Heart left ventricle (tissue), 16 donors: ENCODE results near the gene RFX7. TPM values are rescaled to one million over a fixed set of nuclear protein-coding genes. Genes with fewer than 3 reads are reported as not detected.

ENCODE experiments used
- ATAC-seq, 4 donors: fragments of 200-7000 bp; cut with Tn5 transposase; one replicate each; pipeline ENCODE4 v1.9.1; 2020 to 2022; ENCODE audit warnings: moderate library complexity in 4 of 4, mild to moderate bottlenecking in 3 of 4, moderate number of reproducible peaks in 1 of 4
- DNase-seq, 5 donors: peaks; one replicate each; pipeline ENCODE4 v3.0.0-alpha.2; 2020
- H3K27ac ChIP-seq, 12 donors: fragments of 200-600 bp; sonication (generic) in 4 of 12; one replicate each; pipeline versions ENCODE4 v1.5.0 to v1.8.0; 2016 to 2022; ENCODE audit warnings: mild to moderate bottlenecking in 2 of 12
- H3K27me3 ChIP-seq, 9 donors: fragments of 200-600 bp; sonication (generic) in 2 of 9; one replicate each; pipeline versions ENCODE4 v1.5.1 to v1.8.0; 2016 to 2022; ENCODE audit warnings: mild to moderate bottlenecking in 3 of 9
- H3K36me3 ChIP-seq, 9 donors: fragments of 200-600 bp; sonication (generic) in 2 of 9; one replicate each; pipeline versions ENCODE4 v1.5.0 to v1.8.0; 2018 to 2022; ENCODE audit warnings: mild to moderate bottlenecking in 2 of 9
- H3K4me1 ChIP-seq, 12 donors: fragments of 200-600 bp; sonication (generic) in 4 of 12; one replicate each; pipeline versions ENCODE4 v1.5.0 to v1.8.0; 2016 to 2022; ENCODE audit warnings: mild to moderate bottlenecking in 3 of 12
- H3K4me3 ChIP-seq, 12 donors: fragments of 200-600 bp; sonication (generic) in 4 of 12; one replicate each; pipeline versions ENCODE4 v1.5.0 to v1.8.0; 2017 to 2022; ENCODE audit warnings: mild to moderate bottlenecking in 9 of 12, moderate library complexity in 4 of 12
- H3K9me3 ChIP-seq, 12 donors: fragments of 200-600 bp; sonication (generic) in 4 of 12; one replicate each; pipeline versions ENCODE4 v1.5.0 to v1.8.0; 2016 to 2022; ENCODE audit warnings: mild to moderate bottlenecking in 1 of 12
- CTCF ChIP-seq, 12 donors: fragments of 200-600 bp; sonication (generic) in 4 of 12; IDR thresholded peaks; one replicate each; pipeline versions ENCODE4 v1.5.0 to v1.8.0; 2018 to 2022; ENCODE audit warnings: antibody characterized with exemption in 12 of 12, mild to moderate bottlenecking in 5 of 12
- POLR2A ChIP-seq, 2 donors: fragments of 450-650 bp; IDR thresholded peaks; one replicate each; pipeline ENCODE4 v1.6.1; 2017; ENCODE audit warnings: antibody characterized with exemption in 2 of 2, mild to moderate bottlenecking in 2 of 2, moderate library complexity in 2 of 2
- WGBS, 4 donors: extraction: QIAGEN DNeasy Blood & Tissue Kit in 2 of 4; methylation state at CpG; one replicate each; pipeline versions ENCODE4 v1.1.5 to v1.1.7; 2013 to 2018; 5-methylcytosine and 5-hydroxymethylcytosine counted together
- intact Hi-C, 10 donors: fragments of 100-400 bp; cut with DNase I; formaldehyde crosslinking; loops; one replicate each; pipeline versions ENCODE4 v1.11.1 to v1.14.2; 2022
- polyA plus RNA-seq, 2 donors: library from polyadenylated mRNA; stranded (reverse); fragments of 200-250 nt; gene quantifications; one replicate each; pipeline ENCODE4 v1.2.3, GENCODE V29; 2013
- total RNA-seq, 9 donors: library from RNA; depleted of rRNA in 2 of 9; stranded (reverse); fragments of >200 nt in 2 of 9; fragmentation: NEBNext Ultra II Directional in 3 of 9; extraction: Animal tissue kit (Norgen Biotek cat#: 25700) in 3 of 9; gene quantifications; one replicate each; pipeline versions ENCODE4 v1.1.0 to v1.2.4, GENCODE V29; 2016 to 2023
- donor health status: ischemic (EF 13 %, LVEDD 7.1; RV severe dilation, severe dysfunction).
- donor health status: healthy with polysubstance abuse.
- donor health status: DM: no; HTN: yes; CAD: no.
- donor health status: DM: no; HTN: no; CAD: no.
- donor health status: ischemic (EF 25% LVEDD 6.9; RV normal size, moderate dysfunction).
- donor health status: ischemic (EF 25% LVEDD 5.7; RV mildly dilated, moderate dysfunction).
- donor health status: healthy.
- donor health status: DM: yes; HTN: yes; CAD: no.
- donor health status: ischemic (EF 35%, LVEDD 5.7; RV mildly dilated, moderate dysfunction).
- donor health status: nonischemic (EF 11% LVEDD 7.7; RV severe dilation, severe dysfunction).
- donor health status: DM: yes; HTN: yes; CAD: no.
- donor health status: PGD.
- donor health status: ischemic (EF 29% LVEDD 5.4; RV normal size, mild dysfunction).
- donor health status: nonischemic (EF 23%, LVEDD 6.1; RV moderate dilation, normal function).

RFX7 gene
- total and polyA plus RNA-seq, 11 donors, result 0.91 to 15.2 (median 7.6) TPM

DNA sequence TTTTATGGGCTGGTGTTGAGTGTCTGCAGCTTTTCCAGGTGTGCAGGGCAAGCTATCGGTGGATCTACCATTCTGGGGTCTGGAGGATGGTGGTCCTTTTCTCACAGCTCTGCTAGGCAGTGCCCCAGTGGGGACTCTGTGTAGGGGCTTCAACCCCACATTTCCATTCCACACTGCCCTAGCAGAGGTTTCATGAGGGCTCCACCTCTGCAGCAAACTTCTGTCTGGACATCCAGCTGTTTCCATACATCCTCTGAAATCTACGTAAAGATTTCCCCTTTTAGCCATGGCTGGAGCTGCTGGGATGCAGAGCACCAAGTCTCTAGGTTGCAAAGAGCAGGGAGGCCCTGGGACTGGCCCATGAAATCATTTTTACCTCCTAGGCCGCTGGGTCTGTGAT lies 11.6 kb downstream of the RFX7 start:
- 97 to 100% (median 98%) methylated on average over 3 of the region's 3 CpGs for WGBS, 4 donors
- intact Hi-C loops, result no loop called here
- TF ChIP-seq CTCF (IDR thresholded peaks at IDR 0.05) (no peak), POLR2A (IDR thresholded peaks at IDR 0.05) (no peak)
- Histone ChIP-seq H3K4me1 (peaks cover 0 to 24% (median 0%) of the 10 kb centered on the region in 12 donors), H3K27me3 (no peaks in the 10 kb centered on the region), H3K36me3 (peaks cover 0 to 12% (median 0%) of the 10 kb centered on the region in 9 donors), H3K4me3 (no peak overlapping the region), H3K27ac (no peak overlapping the region), H3K9me3 (peaks cover 0 to 67% (median 24%) of the 10 kb centered on the region in 12 donors)
- DNase-seq (no peak), ATAC-seq (no peak)

- Histone ChIP-seq H3K9me3 (peaks cover 0 to 62% (median 24%) of the 10 kb centered on the region in 12 donors), H3K4me1 (peaks cover 0 to 9% (median 0%) of the 10 kb centered on the region in 12 donors), H3K4me3 (no peak overlapping the region), H3K27me3 (no peaks in the 10 kb centered on the region), H3K27ac (no peak overlapping the region), H3K36me3 (peaks cover 0 to 10% (median 0%) of the 10 kb centered on the region in 9 donors)
- ATAC-seq, result no peak
- intact Hi-C loops, result no loop called here
- TF ChIP-seq POLR2A (IDR thresholded peaks at IDR 0.05), result no peak
- no peak for TF ChIP-seq CTCF (IDR thresholded peaks at IDR 0.05)
- no peak for DNase-seq
Measured at GRCh38 chr15:56228854-56229253, 14.8 kb downstream of the RFX7 start.

GRCh38 chr15:56228352-56228751 lies 15.3 kb downstream of the RFX7 start:
- ATAC-seq, result no peak

DNA sequence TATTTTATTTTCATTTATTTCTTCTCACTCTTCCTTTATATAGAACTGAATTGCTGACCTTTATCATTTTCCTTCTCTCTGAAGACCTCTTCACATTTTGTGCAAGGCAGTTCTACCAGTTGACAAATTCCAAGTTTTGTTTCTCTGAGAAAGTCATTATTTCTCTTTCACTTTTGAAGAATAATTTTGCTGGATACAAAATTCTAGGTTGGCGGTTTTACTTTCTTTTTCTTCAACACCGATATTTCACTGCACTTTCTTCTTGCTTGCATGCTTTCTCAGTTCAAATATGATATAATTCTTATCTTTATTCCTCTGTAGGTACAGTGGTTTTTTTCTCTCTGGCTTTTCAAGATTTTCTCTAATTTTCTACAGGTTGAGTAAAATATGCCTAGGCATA lies 15.9 kb downstream of the RFX7 start:
- Histone ChIP-seq H3K9me3 (peaks cover 0 to 62% (median 25%) of the 10 kb centered on the region in 12 donors), H3K4me1 (peaks cover 0 to 9% (median 0%) of the 10 kb centered on the region in 12 donors), H3K36me3 (peaks cover 0 to 13% (median 0%) of the 10 kb centered on the region in 9 donors), H3K27ac (no peak overlapping the region), H3K27me3 (no peaks in the 10 kb centered on the region), H3K4me3 (no peak overlapping the region)
- ATAC-seq (no peak), DNase-seq (no peak)
- TF ChIP-seq POLR2A (IDR thresholded peaks at IDR 0.05) (no peak), CTCF (IDR thresholded peaks at IDR 0.05) (no peak)
- intact Hi-C loops, result no loop called here
- WGBS, 4 donors, result 97 to 100% (median 98%) methylated on average over 2 of the region's 2 CpGs

More at GRCh38 chr15:56228352-56228751, 15.3 kb downstream of the RFX7 start:
- peaks cover 0 to 62% (median 24%) of the 10 kb centered on the region in 12 donors for H3K9me3 ChIP-seq
- H3K4me1 ChIP-seq, result peaks cover 0 to 9% (median 0%) of the 10 kb centered on the region in 12 donors
- H3K36me3 ChIP-seq, result peaks cover 0 to 10% (median 0%) of the 10 kb centered on the region in 9 donors
- intact Hi-C loops, result no loop called here
- TF ChIP-seq POLR2A (IDR thresholded peaks at IDR 0.05), result no peak
- TF ChIP-seq CTCF (IDR thresholded peaks at IDR 0.05), result no peak
- no peak overlapping the region for H3K4me3 ChIP-seq
- H3K27me3 ChIP-seq, result no peaks in the 10 kb centered on the region
- DNase-seq, result no peak
- no peak overlapping the region for H3K27ac ChIP-seq
